Measurements from ENCODE around the gene BEGAIN. TPM values are rescaled to one million over a fixed set of nuclear protein-coding genes. Genes with fewer than 3 reads are reported as not detected.

BEGAIN gene
- total RNA-seq, 1 donor from 2014 or later, result 5.1 TPM

GRCh38 chr14:100602621-100603230, 15.5 kb upstream of the BEGAIN start:
- Mint-ChIP-seq H3K36me3 (peaks cover 4% of the 10 kb centered on the region), H3K4me1 (peaks cover 9% of the 10 kb centered on the region), H3K27me3 (ENCODE audit: low read depth) (peaks cover 41% of the 10 kb centered on the region), H3K4me3 (no peak overlapping the region), H3K27ac (no peak overlapping the region), H3K9me3 (peaks cover 12% of the 10 kb centered on the region)
- no peak for DNase-seq (ENCODE audit: low spot score in 2 of 2, unreplicated experiment in 2 of 2)
- TF ChIP-seq CTCF (IDR thresholded peaks at IDR 0.05; ENCODE audit: unreplicated experiment), result no peak

DNA sequence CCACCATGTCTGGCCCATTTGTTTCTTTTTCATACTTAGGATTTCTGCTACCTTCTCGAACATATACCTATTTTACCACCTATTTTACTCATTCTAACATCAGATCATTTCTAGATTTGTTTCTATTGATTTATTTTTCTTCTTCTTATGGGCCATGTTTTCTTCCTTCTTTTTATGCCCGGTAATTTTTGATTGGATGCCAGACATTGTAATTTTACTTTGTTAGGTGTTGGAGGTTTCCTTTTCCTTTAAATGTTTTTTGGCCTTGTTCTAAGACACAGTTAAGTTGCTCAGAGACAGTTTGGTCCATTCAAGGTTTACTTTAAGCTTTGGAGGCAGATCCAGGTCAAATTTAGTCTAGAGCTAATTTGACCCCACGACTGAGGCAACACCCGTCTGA, 14.7 kb upstream of the BEGAIN start:
- no peak for DNase-seq (ENCODE audit: low spot score in 2 of 2, unreplicated experiment in 2 of 2)
- Mint-ChIP-seq H3K36me3 (peaks cover 4% of the 10 kb centered on the region), H3K9me3 (peaks cover 12% of the 10 kb centered on the region), H3K4me3 (no peak overlapping the region), H3K27ac (no peak overlapping the region), H3K4me1 (peaks cover 9% of the 10 kb centered on the region), H3K27me3 (ENCODE audit: low read depth) (peaks cover 48% of the 10 kb centered on the region)
- TF ChIP-seq CTCF (IDR thresholded peaks at IDR 0.05; ENCODE audit: unreplicated experiment), result no peak

DNA sequence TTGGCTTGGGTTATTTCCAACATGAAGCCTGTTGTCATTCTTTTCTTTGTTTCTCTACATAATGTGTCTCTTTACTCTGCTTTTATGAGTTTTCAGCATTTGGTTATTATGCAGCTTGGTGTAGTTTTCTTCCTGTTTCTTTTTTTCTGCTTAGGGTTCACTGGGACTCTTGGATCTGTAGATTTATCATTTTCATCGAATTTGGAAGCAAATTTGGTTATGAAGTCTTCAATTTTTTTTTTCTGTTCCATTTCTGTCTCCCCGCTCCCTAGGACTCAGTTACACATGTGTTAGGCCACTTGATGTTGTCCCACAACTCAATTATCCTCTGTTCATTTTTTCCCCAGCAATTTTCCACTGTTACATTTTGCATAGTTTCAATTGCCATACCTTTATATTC, 13.8 kb upstream of the BEGAIN start:
- no peak for TF ChIP-seq CTCF (IDR thresholded peaks at IDR 0.05; ENCODE audit: unreplicated experiment)
- peaks cover 5% of the 10 kb centered on the region for H3K4me1 Mint-ChIP-seq
- no peak overlapping the region for H3K4me3 Mint-ChIP-seq
- H3K27me3 Mint-ChIP-seq (ENCODE audit: low read depth), result peaks cover 55% of the 10 kb centered on the region
- H3K27ac Mint-ChIP-seq, result no peak overlapping the region
- DNase-seq (ENCODE audit: low spot score in 2 of 2, unreplicated experiment in 2 of 2), result no peak
- peaks cover 12% of the 10 kb centered on the region for H3K9me3 Mint-ChIP-seq
- peaks cover 4% of the 10 kb centered on the region for H3K36me3 Mint-ChIP-seq

- Mint-ChIP-seq H3K4me1 (peaks cover 4% of the 10 kb centered on the region), H3K9me3 (peaks cover 12% of the 10 kb centered on the region), H3K36me3 (peaks cover 4% of the 10 kb centered on the region), H3K27ac (no peak overlapping the region), H3K27me3 (ENCODE audit: low read depth) (peaks cover 64% of the 10 kb centered on the region), H3K4me3 (no peak overlapping the region)
- TF ChIP-seq CTCF (IDR thresholded peaks at IDR 0.05; ENCODE audit: unreplicated experiment), result no peak
- no peak for DNase-seq (ENCODE audit: low spot score in 2 of 2, unreplicated experiment in 2 of 2)
These were observed 12.8 kb upstream of the BEGAIN start for GRCh38 chr14:100599981-100600380.

- H3K9me3 Mint-ChIP-seq, result no peaks in the 10 kb centered on the region
- no peak overlapping the region for H3K27ac Mint-ChIP-seq
- TF ChIP-seq CTCF (IDR thresholded peaks at IDR 0.05; ENCODE audit: unreplicated experiment), result no peak
- peaks cover 88% of the 10 kb centered on the region for H3K27me3 Mint-ChIP-seq (ENCODE audit: low read depth)
- peaks cover 4% of the 10 kb centered on the region for H3K4me1 Mint-ChIP-seq
- DNase-seq (ENCODE audit: low spot score in 2 of 2, unreplicated experiment in 2 of 2), result no peak
- H3K36me3 Mint-ChIP-seq, result no peaks in the 10 kb centered on the region
- H3K4me3 Mint-ChIP-seq, result no peak overlapping the region
These were observed 7.4 kb upstream of the BEGAIN start for GRCh38 chr14:100594625-100594951.
